ENCODE data around the gene PCDHGA1.
"Not testable (repeated sequence)": the region's sequence is repeated elsewhere in the genome, so short reads cannot be mapped to it uniquely, and the experiment has no call there.

Gene PCDHGA1

GRCh38 chr5:141330299-141331080 is at the start of gene PCDHGA1:
PCDHGA1 (plus strand) TSS chr5:141330514.
- DNase-seq (ENCODE audit: extremely low spot score): peak; percentile 17
- peak; percentile 86 for TF ChIP-seq ZNF384 (IDR thresholded peaks at IDR 0.05)
- no peak for TF ChIP-seq LEF1 (IDR thresholded peaks at IDR 0.05; ENCODE audit: borderline replicate concordance)
- CTCF ChIA-PET: interaction anchor here (0.6 to 1.6 kb wide), 7 partner anchors 9 to 386 kb away, joined by 3 to 14 read pairs (median 3); partner anchors contain the start of gene TAF7

GRCh38 chr5:141298376-141298775 is 31.9 kb upstream of the PCDHGA1 start:
- TF ChIP-seq ELF4 (IDR thresholded peaks at IDR 0.05) (no peak), CTBP1 (IDR thresholded peaks at IDR 0.05; ENCODE audit: borderline replicate concordance) (no peak)
- DNase-seq (ENCODE audit: extremely low spot score): no peak
- CTCF ChIA-PET: no interaction called here
- POLR2A ChIA-PET: interaction anchor here (1.0 kb wide), 1 partner anchor 22 kb away, joined by 4 read pairs; the partner anchor contains the start of gene TAF7

More at GRCh38 chr5:141330299-141331080, at the start of gene PCDHGA1:
- POLR2A ChIA-PET: interaction anchor here (1.0 to 2.9 kb wide), 2 partner anchors 10 to 306 kb away, joined by 3 to 14 read pairs; partner anchors contain the start of genes HDAC3, RELL2 and TAF7

GRCh38 chr5:141303756-141304155 is 26.6 kb upstream of the PCDHGA1 start, which contains the start of gene SLC25A2:
SLC25A2 (minus strand) TSS chr5:141304049; CDS start chr5:141303865, 184 bp downstream.
- POLR2A ChIA-PET: no interaction called here
- DNase-seq (ENCODE audit: extremely low spot score): no peak
- TF ChIP-seq TARDBP (IDR thresholded peaks at IDR 0.05): no peak
- no peak for TF ChIP-seq PKNOX1 (IDR thresholded peaks at IDR 0.05)
- TF ChIP-seq NFRKB (IDR thresholded peaks at IDR 0.05): no peak
- no peak for TF ChIP-seq LEF1 (IDR thresholded peaks at IDR 0.05; ENCODE audit: borderline replicate concordance)
- no peak for TF ChIP-seq ZNF384 (IDR thresholded peaks at IDR 0.05)
- TF ChIP-seq CTBP1 (IDR thresholded peaks at IDR 0.05; ENCODE audit: borderline replicate concordance): no peak
- CTCF ChIA-PET: no interaction called here

- ChIA-PET CTCF (no interaction called here), POLR2A (no interaction called here)
- TF ChIP-seq ELF4 (IDR thresholded peaks at IDR 0.05) (no peak), HDGF (IDR thresholded peaks at IDR 0.05; ENCODE audit: borderline replicate concordance) (no peak), FOXK2 (IDR thresholded peaks at IDR 0.05) (no peak), FOXM1 (IDR thresholded peaks at IDR 0.05; ENCODE audit: borderline replicate concordance) (no peak), BHLHE40 (IDR thresholded peaks at IDR 0.05; ENCODE audit: borderline replicate concordance) (no peak), ZNF384 (IDR thresholded peaks at IDR 0.05) (no peak), CTBP1 (IDR thresholded peaks at IDR 0.05; ENCODE audit: borderline replicate concordance) (no peak), SP1 (IDR thresholded peaks at IDR 0.05) (no peak), FOXA1 (IDR thresholded peaks at IDR 0.05) (no peak), LEF1 (IDR thresholded peaks at IDR 0.05; ENCODE audit: borderline replicate concordance) (no peak), L3MBTL2 (conservative IDR thresholded peaks at IDR 0.05) (no peak), TARDBP (IDR thresholded peaks at IDR 0.05) (no peak), NFRKB (IDR thresholded peaks at IDR 0.05) (no peak), SUZ12 (IDR thresholded peaks at IDR 0.05) (no peak)
- DNase-seq (ENCODE audit: extremely low spot score): no peak
Measured at GRCh38 chr5:141306630-141307029, 23.7 kb upstream of the PCDHGA1 start.

GRCh38 chr5:141313711-141314110 is 16.6 kb upstream of the PCDHGA1 start:
- DNase-seq (ENCODE audit: extremely low spot score): no peak
- CTCF ChIA-PET: no interaction called here

GRCh38 chr5:141316963-141317362 is 13.4 kb upstream of the PCDHGA1 start:
- POLR2A ChIA-PET; CTCF ChIA-PET; DNase-seq (ENCODE audit: extremely low spot score): not testable (repeated sequence)

More at GRCh38 chr5:141313711-141314110, 16.6 kb upstream of the PCDHGA1 start:
- POLR2A ChIA-PET: no interaction called here
- TF ChIP-seq PKNOX1 (IDR thresholded peaks at IDR 0.05) (no peak), TARDBP (IDR thresholded peaks at IDR 0.05) (no peak), HDGF (IDR thresholded peaks at IDR 0.05; ENCODE audit: borderline replicate concordance) (no peak), SP1 (IDR thresholded peaks at IDR 0.05) (no peak), FOXK2 (IDR thresholded peaks at IDR 0.05) (no peak), LEF1 (IDR thresholded peaks at IDR 0.05; ENCODE audit: borderline replicate concordance) (no peak), ELF4 (IDR thresholded peaks at IDR 0.05) (no peak), BHLHE40 (IDR thresholded peaks at IDR 0.05; ENCODE audit: borderline replicate concordance) (no peak), FOXA1 (IDR thresholded peaks at IDR 0.05) (no peak), L3MBTL2 (conservative IDR thresholded peaks at IDR 0.05) (no peak), SUZ12 (IDR thresholded peaks at IDR 0.05) (no peak), CTBP1 (IDR thresholded peaks at IDR 0.05; ENCODE audit: borderline replicate concordance) (no peak), NFRKB (IDR thresholded peaks at IDR 0.05) (no peak), FOXM1 (IDR thresholded peaks at IDR 0.05; ENCODE audit: borderline replicate concordance) (no peak)

GRCh38 chr5:141319202-141319601 is 11.1 kb upstream of the PCDHGA1 start:
- no peak for DNase-seq (ENCODE audit: extremely low spot score)
- POLR2A ChIA-PET: interaction anchor here (2.9 kb wide), 1 partner anchor 15 kb away, joined by 10 read pairs; no protein-coding TSS in a partner anchor
- TF ChIP-seq FOXA1 (IDR thresholded peaks at IDR 0.05): no peak
- TF ChIP-seq FOXM1 (IDR thresholded peaks at IDR 0.05; ENCODE audit: borderline replicate concordance): no peak
- no peak for TF ChIP-seq NFRKB (IDR thresholded peaks at IDR 0.05)
- no peak for TF ChIP-seq ELF4 (IDR thresholded peaks at IDR 0.05)
- no peak for TF ChIP-seq TARDBP (IDR thresholded peaks at IDR 0.05)
- TF ChIP-seq SUZ12 (IDR thresholded peaks at IDR 0.05): no peak
- TF ChIP-seq ZNF384 (IDR thresholded peaks at IDR 0.05): no peak
- TF ChIP-seq LEF1 (IDR thresholded peaks at IDR 0.05; ENCODE audit: borderline replicate concordance): no peak
- TF ChIP-seq BHLHE40 (IDR thresholded peaks at IDR 0.05; ENCODE audit: borderline replicate concordance): no peak
- TF ChIP-seq SP1 (IDR thresholded peaks at IDR 0.05): no peak
- TF ChIP-seq ARNT (IDR thresholded peaks at IDR 0.05): no peak
- TF ChIP-seq L3MBTL2 (conservative IDR thresholded peaks at IDR 0.05): no peak
- no peak for TF ChIP-seq CTBP1 (IDR thresholded peaks at IDR 0.05; ENCODE audit: borderline replicate concordance)
- TF ChIP-seq PKNOX1 (IDR thresholded peaks at IDR 0.05): no peak
- TF ChIP-seq FOXK2 (IDR thresholded peaks at IDR 0.05): no peak
- no peak for TF ChIP-seq HDGF (IDR thresholded peaks at IDR 0.05; ENCODE audit: borderline replicate concordance)
- CTCF ChIA-PET: interaction anchor here (1.3 to 1.7 kb wide), 2 partner anchors 85 to 273 kb away, joined by 5 to 6 read pairs; no protein-coding TSS in a partner anchor

Data from HEK293T (cell line).